ENCODE results near the gene TMEM235.

Gene TMEM235

DNA sequence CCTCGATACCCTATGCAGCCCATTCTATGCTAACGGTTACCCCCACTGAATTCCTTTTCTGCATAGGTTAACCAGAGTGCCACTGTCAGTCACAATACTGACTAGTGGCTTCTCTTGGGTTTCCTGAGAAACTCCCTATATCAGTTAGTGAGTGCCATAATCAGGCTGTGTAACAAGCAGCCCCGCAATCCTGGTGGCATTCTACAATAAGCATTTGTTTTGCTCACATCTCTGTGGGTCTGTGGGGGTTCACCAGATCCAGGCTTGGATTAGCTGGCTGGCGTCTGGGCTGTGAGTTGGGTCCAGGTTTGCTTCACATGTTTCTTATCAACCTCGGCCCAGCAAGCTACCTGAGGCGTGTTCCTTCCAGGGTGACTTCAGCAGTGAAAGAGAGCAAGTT lies 42.4 kb downstream of the TMEM235 start:
- no peak for DNase-seq

DNA sequence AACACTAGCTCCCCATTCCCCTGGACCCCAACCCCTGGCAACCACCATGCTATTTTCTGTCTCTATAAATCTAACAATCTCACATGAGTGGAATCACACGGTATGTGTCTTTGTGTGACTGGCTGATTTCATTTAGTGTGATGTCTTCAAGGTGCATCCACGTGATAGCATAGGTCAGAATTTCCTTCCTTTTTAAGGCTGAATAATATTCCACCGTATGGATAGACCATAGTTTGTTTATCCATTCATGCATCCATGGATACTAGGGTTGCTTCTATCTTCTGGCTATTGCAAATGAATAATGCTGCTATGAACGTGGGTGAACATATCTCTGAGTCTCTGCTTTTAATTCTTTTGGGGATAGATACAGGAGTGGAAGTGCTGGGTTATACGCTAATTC lies 43.9 kb downstream of the TMEM235 start:
- no peak for DNase-seq

- no peak for DNase-seq
Observed at GRCh38 chr17:78276098-78276887, 44.9 kb downstream of the TMEM235 start.

- no peak for DNase-seq
Observed at GRCh38 chr17:78278139-78278741, 46.8 kb downstream of the TMEM235 start.

DNA sequence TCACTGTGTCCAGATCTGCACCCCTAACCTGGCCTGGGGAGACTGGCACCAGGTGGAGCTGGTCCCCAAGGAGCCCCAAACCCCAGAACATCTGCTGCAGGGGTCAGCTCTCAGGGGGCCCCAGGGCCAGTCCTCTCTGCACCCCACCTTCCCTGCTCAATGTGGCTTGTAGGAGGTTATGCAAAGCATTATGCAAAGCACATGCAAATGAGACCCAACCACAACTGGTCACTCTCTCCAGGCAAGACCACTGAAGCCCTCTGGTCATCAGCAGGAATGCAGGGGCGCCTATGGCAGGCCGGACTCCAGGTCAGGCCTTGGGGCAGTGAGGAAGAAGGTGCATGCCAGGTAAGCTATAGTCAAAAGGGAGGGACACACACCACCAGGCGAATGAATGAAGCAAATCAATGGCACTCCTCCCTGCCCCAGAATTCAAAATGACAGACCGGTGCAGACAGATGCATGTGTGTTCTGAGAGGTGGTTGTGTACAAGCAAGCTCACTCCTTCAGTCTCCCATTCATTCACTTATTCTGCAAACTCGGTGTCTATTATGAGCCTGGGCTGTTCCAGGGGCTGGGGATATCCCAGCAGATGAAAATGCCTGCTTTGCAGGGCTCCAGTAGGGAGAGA lies 48.0 kb downstream of the TMEM235 start:
- no peak for DNase-seq

- no peak for DNase-seq
Observed at GRCh38 chr17:78281249-78281845, 49.9 kb downstream of the TMEM235 start.

GRCh38 chr17:78284146-78284545 lies 52.7 kb downstream of the TMEM235 start:
- no peak for DNase-seq

DNA sequence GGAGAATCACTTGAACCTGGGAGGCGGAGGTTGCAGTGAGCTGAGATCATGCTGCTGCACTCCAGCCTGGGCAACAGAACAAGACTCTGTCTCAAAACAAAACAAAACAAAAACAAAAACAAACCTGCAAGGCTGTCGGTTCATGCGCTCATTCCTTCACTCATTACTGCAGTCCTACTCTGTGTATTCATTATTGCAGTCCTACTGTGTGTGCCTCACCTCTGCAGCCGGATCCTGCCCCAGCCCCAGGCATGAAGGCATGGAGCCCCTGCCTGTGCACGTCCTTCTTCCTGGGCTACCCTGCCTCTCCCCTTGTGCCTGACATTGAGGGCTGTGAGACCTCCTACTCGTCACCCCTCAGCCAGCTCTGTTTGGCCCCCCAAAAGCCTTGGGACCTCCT lies 57.6 kb downstream of the TMEM235 start:
- no peak for DNase-seq

GRCh38 chr17:78289802-78290363 lies 58.5 kb downstream of the TMEM235 start:
- DNase-seq: peak; percentile 81
